Measurements from ENCODE around the gene CTBP1. TPM values are rescaled to one million over a fixed set of nuclear protein-coding genes. Genes with fewer than 3 reads are reported as not detected.

The CTBP1 gene
- total and polyA plus RNA-seq, 2 experiments from 2014 or later: 152 to 431 TPM

GRCh38 chr4:1170156-1170975, 78.6 kb downstream of the CTBP1 start:
- DNase-seq (ENCODE audit: low read depth in 1 of 2, low spot score in 1 of 2): no peak
- TF ChIP-seq CTCF (IDR thresholded peaks at IDR 0.05; ENCODE audit: low read depth, low read length): no peak
- Histone ChIP-seq H3K27ac (no peak overlapping the region), H3K9me3 (ENCODE audit: low read depth) (no peaks in the 10 kb centered on the region), H3K36me3 (no peaks in the 10 kb centered on the region), H3K4me1 (ENCODE audit: low read depth) (no peaks in the 10 kb centered on the region), H3K4me3 (no peak overlapping the region), H3K27me3 (peaks cover 89% of the 10 kb centered on the region)

GRCh38 chr4:1169691-1170096, 79.2 kb downstream of the CTBP1 start:
- H3K27me3 ChIP-seq: peaks cover 83% of the 10 kb centered on the region
- H3K27ac ChIP-seq: no peak overlapping the region
- H3K4me3 ChIP-seq: no peak overlapping the region
- no peaks in the 10 kb centered on the region for H3K36me3 ChIP-seq
- H3K4me1 ChIP-seq (ENCODE audit: low read depth): no peaks in the 10 kb centered on the region
- no peaks in the 10 kb centered on the region for H3K9me3 ChIP-seq (ENCODE audit: low read depth)
- no peak for TF ChIP-seq CTCF (IDR thresholded peaks at IDR 0.05; ENCODE audit: low read depth, low read length)
- DNase-seq (ENCODE audit: low read depth in 1 of 2, low spot score in 1 of 2): no peak

- DNase-seq (ENCODE audit: low read depth in 1 of 2, low spot score in 1 of 2): no peak
- no peaks in the 10 kb centered on the region for H3K36me3 ChIP-seq
- H3K27me3 ChIP-seq: peaks cover 84% of the 10 kb centered on the region
- H3K27ac ChIP-seq: no peak overlapping the region
- H3K9me3 ChIP-seq (ENCODE audit: low read depth): no peaks in the 10 kb centered on the region
- no peaks in the 10 kb centered on the region for H3K4me1 ChIP-seq (ENCODE audit: low read depth)
- H3K4me3 ChIP-seq: no peak overlapping the region
- TF ChIP-seq CTCF (IDR thresholded peaks at IDR 0.05; ENCODE audit: low read depth, low read length): no peak
Measured at GRCh38 chr4:1169171-1169671, 79.7 kb downstream of the CTBP1 start.

- DNase-seq (ENCODE audit: low read depth in 1 of 2, low spot score in 1 of 2): no peak
- Histone ChIP-seq H3K27me3 (peaks cover 77% of the 10 kb centered on the region), H3K36me3 (no peaks in the 10 kb centered on the region), H3K27ac (no peak overlapping the region), H3K4me1 (ENCODE audit: low read depth) (no peaks in the 10 kb centered on the region), H3K9me3 (ENCODE audit: low read depth) (no peaks in the 10 kb centered on the region), H3K4me3 (no peak overlapping the region)
- TF ChIP-seq CTCF (IDR thresholded peaks at IDR 0.05; ENCODE audit: low read depth, low read length): no peak
Measured at GRCh38 chr4:1168191-1169101, 80.5 kb downstream of the CTBP1 start.

DNA sequence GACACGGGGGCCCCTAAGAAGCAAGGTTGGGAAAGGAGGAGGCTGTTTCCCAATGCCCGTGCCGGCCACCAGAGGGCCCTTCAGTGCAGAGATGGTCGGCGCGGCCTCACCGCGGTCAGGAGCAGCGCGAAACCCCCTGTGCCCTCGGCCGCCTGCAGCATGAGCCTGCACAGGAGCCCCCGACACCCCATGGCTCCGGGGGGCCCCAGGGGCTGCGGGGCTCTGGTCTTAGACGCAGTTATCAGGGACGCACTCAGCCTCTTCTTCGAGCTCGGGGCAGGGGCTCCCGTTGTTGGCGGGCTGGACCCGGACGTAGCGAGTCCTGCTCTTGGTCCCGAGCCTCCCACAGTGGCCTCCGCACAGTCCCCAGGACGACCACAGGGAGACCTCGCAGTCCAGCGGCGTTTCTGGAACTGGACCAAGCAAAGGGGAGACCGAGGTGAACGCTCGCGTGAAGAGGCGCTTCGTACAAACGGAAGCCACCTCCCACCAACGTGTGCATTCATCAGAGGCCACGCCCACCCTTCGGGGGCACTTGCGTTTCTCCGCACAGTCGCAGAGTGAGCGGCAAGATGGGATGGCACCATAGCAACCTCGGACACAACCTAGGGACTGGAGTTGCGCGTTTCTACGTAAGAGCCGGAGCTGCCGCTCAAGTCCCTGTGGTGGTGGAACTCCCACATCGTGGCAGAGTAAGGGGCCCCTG, 81.5 kb downstream of the CTBP1 start:
- Histone ChIP-seq H3K4me3 (peak overlapping the region; percentile 31), H3K27ac (no peak overlapping the region), H3K4me1 (ENCODE audit: low read depth) (no peaks in the 10 kb centered on the region), H3K36me3 (no peaks in the 10 kb centered on the region), H3K9me3 (ENCODE audit: low read depth) (no peaks in the 10 kb centered on the region), H3K27me3 (peaks cover 66% of the 10 kb centered on the region)
- peak; percentile 83 to 86 for DNase-seq (ENCODE audit: low read depth in 1 of 2, low spot score in 1 of 2)
- TF ChIP-seq CTCF (IDR thresholded peaks at IDR 0.05; ENCODE audit: low read depth, low read length): peak; percentile 89
